Prostate gland (tissue), 2 donors: Measurements from ENCODE around the gene NUDT8.

Source experiments
- CTCF ChIP-seq, 4 experiments: fragments of 200-600 bp in 2 of 4; fragments of 450-650 bp in 2 of 4; sonication (generic) in 2 of 4; IDR thresholded peaks; 1 replicate in 3 of 4; 2 replicates in 1 of 4; pipeline ENCODE4 v1.5.1; 2016 to 2019; ENCODE audit warnings: antibody characterized with exemption in 4 of 4, mild to moderate bottlenecking in 2 of 4, moderate library complexity in 2 of 4
- POLR2A ChIP-seq: fragments of 450-650 bp; IDR thresholded peaks from one replicate; pipeline ENCODE4 v1.6.1; 2016; ENCODE audit warnings: antibody characterized with exemption, mild to moderate bottlenecking
- POLR2AphosphoS5 ChIP-seq: sonication (generic); formaldehyde crosslinking; IDR thresholded peaks from one replicate; pipeline ENCODE4 v1.6.1; 2017; ENCODE audit warnings: antibody characterized with exemption

GRCh38 chr11:67641338-67642172 lies 11.8 kb upstream of the NUDT8 start:
- no peak for TF ChIP-seq CTCF (IDR thresholded peaks at IDR 0.05)
- TF ChIP-seq POLR2AphosphoS5 = no peak
- TF ChIP-seq POLR2A = no peak
